Lung (tissue), 12 donors: ENCODE results near the gene HCN2. TPM values are rescaled to one million over a fixed set of nuclear protein-coding genes. Genes with fewer than 3 reads are reported as not detected.

Experiments used
- ATAC-seq: fragments of 200-7000 bp; cut with Tn5 transposase; one replicate; pipeline ENCODE4 v1.9.1; 2020; ENCODE audit warnings: moderate number of reproducible peaks; ENCODE audit not compliant: insufficient read depth, low FRiP score
- DNase-seq, 3 donors: peaks; one replicate each; pipeline ENCODE4 v3.0.0-alpha.2; 2013 to 2017
- H3K27ac ChIP-seq, 2 donors: one replicate each; pipeline ENCODE4 v1.5.1; 2013; ENCODE audit warnings: mild to moderate bottlenecking in 2 of 2, moderate library complexity in 2 of 2, control low read depth in 1 of 2, inconsistent platforms in 1 of 2, low read depth in 1 of 2, low read length in 1 of 2
- H3K27me3 ChIP-seq, 3 donors: one replicate each; pipeline ENCODE4 v1.5.1; 2013; ENCODE audit warnings: low read length in 2 of 3; ENCODE audit not compliant: control insufficient read depth in 3 of 3, insufficient read depth in 3 of 3
- H3K36me3 ChIP-seq, 4 donors: one replicate each; pipeline ENCODE4 v1.5.1; 2013; ENCODE audit warnings: low read length in 4 of 4, mild to moderate bottlenecking in 1 of 4, moderate library complexity in 1 of 4; ENCODE audit not compliant: control insufficient read depth in 4 of 4, insufficient read depth in 4 of 4
- H3K4me1 ChIP-seq, 5 donors: one replicate each; pipeline ENCODE4 v1.5.1; 2013; ENCODE audit warnings: low read length in 5 of 5, mild to moderate bottlenecking in 2 of 5, moderate library complexity in 1 of 5; ENCODE audit not compliant: control insufficient read depth in 5 of 5, insufficient read depth in 5 of 5
- H3K4me3 ChIP-seq: one replicate; pipeline ENCODE4 v1.5.1; 2013; ENCODE audit warnings: mild to moderate bottlenecking, control low read depth, moderate library complexity
- H3K9ac ChIP-seq, 2 donors: one replicate each; pipeline ENCODE4 v1.5.1; 2013; ENCODE audit warnings: low read length in 2 of 2, control low read depth in 1 of 2; ENCODE audit not compliant: insufficient read depth in 1 of 2
- H3K9me3 ChIP-seq, 4 donors: one replicate each; pipeline ENCODE4 v1.5.1; 2013; ENCODE audit warnings: low read length in 3 of 4, mild to moderate bottlenecking in 1 of 4, moderate library complexity in 1 of 4; ENCODE audit not compliant: control insufficient read depth in 4 of 4, insufficient read depth in 3 of 4
- CTCF ChIP-seq: IDR thresholded peaks from 2 replicates; pipeline ENCODE4 v1.5.1; 2012; ENCODE audit warnings: mild to moderate bottlenecking; ENCODE audit errors: control extremely low read depth, extremely low read depth
- WGBS, 2 donors: extraction: QIAGEN DNeasy Blood & Tissue Kit; methylation state at CpG; one replicate each; pipeline ENCODE4 v1.1.7; 2013; 5-methylcytosine and 5-hydroxymethylcytosine counted together
- polyA plus RNA-seq, 2 donors: library from polyadenylated mRNA; stranded (reverse); fragments of 200-250 nt; gene quantifications; one replicate each; pipeline ENCODE4 v1.2.1, GENCODE V29; 2013
- total RNA-seq, 2 donors: library from RNA; depleted of rRNA in 1 of 2; stranded (reverse); fragments of >200 nt in 1 of 2; gene quantifications; one replicate each; pipeline ENCODE4 v1.2.1, GENCODE V29; 2014 to 2021
- donor health status: control.
- donor health status: control.
- donor health status: Bipolar disorder and iron deficiency.
- donor health status: healthy.
- donor health status: DM: yes; HTN: yes; CAD: no.

HCN2 gene
- total and polyA plus RNA-seq, 4 donors = 0.04 to 0.37 (median 0.16) TPM

- H3K4me3 ChIP-seq = no peak overlapping the region
- H3K27ac ChIP-seq = no peak overlapping the region
- TF ChIP-seq CTCF = no peak
- no peak for DNase-seq
- no peak overlapping the region for H3K9ac ChIP-seq
- no peaks in the 10 kb centered on the region for H3K9me3 ChIP-seq
- no peak for ATAC-seq
- 90 to 92% methylated on average over 14 of the region's 14 CpGs for WGBS, 2 donors
- peaks cover 0 to 10% (median 7%) of the 10 kb centered on the region in 5 donors for H3K4me1 ChIP-seq
- no peaks in the 10 kb centered on the region for H3K27me3 ChIP-seq
- no peaks in the 10 kb centered on the region for H3K36me3 ChIP-seq
Observed at GRCh38 chr19:555474-555808, 34.2 kb upstream of the HCN2 start.

GRCh38 chr19:556611-557382 lies 32.9 kb upstream of the HCN2 start:
- DNase-seq = no peak
- H3K9me3 ChIP-seq = no peaks in the 10 kb centered on the region
- no peak overlapping the region for H3K9ac ChIP-seq
- H3K27ac ChIP-seq = peak overlapping the region; percentile 11 to 17
- peaks cover 0 to 10% (median 7%) of the 10 kb centered on the region in 5 donors for H3K4me1 ChIP-seq
- WGBS, 2 donors = 81 to 83% methylated on average over 31 of the region's 31 CpGs
- no peaks in the 10 kb centered on the region for H3K36me3 ChIP-seq
- no peak for TF ChIP-seq CTCF
- H3K27me3 ChIP-seq = no peaks in the 10 kb centered on the region
- no peak overlapping the region for H3K4me3 ChIP-seq
- ATAC-seq = no peak

GRCh38 chr19:558770-559439 lies 30.8 kb upstream of the HCN2 start:
- Histone ChIP-seq H3K9me3 (no peaks in the 10 kb centered on the region), H3K4me1 (peaks cover 0 to 10% (median 7%) of the 10 kb centered on the region in 5 donors), H3K9ac (no peak overlapping the region), H3K36me3 (no peaks in the 10 kb centered on the region), H3K27me3 (no peaks in the 10 kb centered on the region), H3K27ac (no peak overlapping the region), H3K4me3 (no peak overlapping the region)
- no peak for TF ChIP-seq CTCF
- DNase-seq (peak; percentile 91 to 94 (median 92)), ATAC-seq (no peak)
- WGBS, 2 donors = 52 to 53% methylated on average over 21 of the region's 21 CpGs
